Body of pancreas (tissue), 4 donors: ENCODE measurements around the gene GNPAT.

ENCODE experiments used
- CTCF ChIP-seq, 7 experiments: fragments of 450-650 bp in 4 of 7; fragments of 200-600 bp in 3 of 7; sonication (generic) in 3 of 7; IDR thresholded peaks; one replicate each; pipeline ENCODE4 v1.5.1; 2016 to 2019; ENCODE audit warnings: antibody characterized with exemption in 7 of 7
- POLR2A ChIP-seq, 3 donors: fragments of 450-650 bp; IDR thresholded peaks; one replicate each; pipeline ENCODE4 v1.6.1; 2016; ENCODE audit warnings: antibody characterized with exemption in 3 of 3, mild to moderate bottlenecking in 2 of 3

GRCh38 chr1:231318568-231318967 lies 77.6 kb downstream of the GNPAT start:
- TF ChIP-seq CTCF (IDR thresholded peaks at IDR 0.05) (no peak), POLR2A (IDR thresholded peaks at IDR 0.05) (no peak)
